Kidney tubule cell (primary cell): ENCODE results near the gene DSC2.

Experiments used
- DNase-seq: peaks from one replicate; pipeline ENCODE4 v3.0.0-alpha.2; 2018; ENCODE audit warnings: low spot score

The DSC2 gene

GRCh38 chr18:31098878-31099277 lies 3.3 kb downstream of the DSC2 start:
- DNase-seq: no peak

GRCh38 chr18:31097666-31098065 lies 4.6 kb downstream of the DSC2 start:
- no peak for DNase-seq

GRCh38 chr18:31093880-31094279 lies 8.3 kb downstream of the DSC2 start:
- DNase-seq: no peak

- DNase-seq: no peak
Measured at GRCh38 chr18:31093294-31093693, 8.9 kb downstream of the DSC2 start.

GRCh38 chr18:31091350-31091749 lies 10.9 kb downstream of the DSC2 start:
- DNase-seq: no peak

- DNase-seq: no peak
Measured at GRCh38 chr18:31088532-31088931, 13.7 kb downstream of the DSC2 start.

- no peak for DNase-seq
Measured at GRCh38 chr18:31079973-31080372, 22.2 kb downstream of the DSC2 start.

GRCh38 chr18:31077878-31078277 lies 24.3 kb downstream of the DSC2 start:
- DNase-seq: no peak

GRCh38 chr18:31072175-31072574 lies 30.0 kb downstream of the DSC2 start:
- peak; percentile 4 for DNase-seq

- no peak for DNase-seq
Measured at GRCh38 chr18:31070206-31070605, 32.0 kb downstream of the DSC2 start.

- no peak for DNase-seq
Measured at GRCh38 chr18:31066266-31066665, 36.0 kb downstream of the DSC2 start.

GRCh38 chr18:31065036-31065773 lies 37.0 kb downstream of the DSC2 start:
- DNase-seq: no peak

GRCh38 chr18:31064130-31064529 lies 38.1 kb downstream of the DSC2 start:
- DNase-seq: no peak

GRCh38 chr18:31061945-31062344 lies 40.3 kb downstream of the DSC2 start:
- no peak for DNase-seq

GRCh38 chr18:31058897-31059296 lies 43.3 kb downstream of the DSC2 start:
- DNase-seq: no peak

GRCh38 chr18:31057917-31058316 lies 44.3 kb downstream of the DSC2 start:
- no peak for DNase-seq

GRCh38 chr18:31057051-31057450 lies 45.2 kb downstream of the DSC2 start:
- no peak for DNase-seq

GRCh38 chr18:31056296-31056695 lies 45.9 kb downstream of the DSC2 start:
- DNase-seq: no peak

- no peak for DNase-seq
Measured at GRCh38 chr18:31050635-31051034, 51.6 kb downstream of the DSC2 start.

- no peak for DNase-seq
Measured at GRCh38 chr18:31049189-31049588, 53.0 kb downstream of the DSC2 start.

GRCh38 chr18:31048216-31048615 lies 54.0 kb downstream of the DSC2 start:
- no peak for DNase-seq

GRCh38 chr18:31046916-31047315 lies 55.3 kb downstream of the DSC2 start:
- peak; percentile 23 for DNase-seq

- no peak for DNase-seq
Measured at GRCh38 chr18:31045599-31045998, 56.6 kb downstream of the DSC2 start.

- no peak for DNase-seq
Measured at GRCh38 chr18:31044926-31045325, 57.3 kb downstream of the DSC2 start.
